ENCODE data around the gene ARL8B.
"Not testable (repeated sequence)": the region's sequence is repeated elsewhere in the genome, so short reads cannot be mapped to it uniquely, and the experiment has no call there.

Gene ARL8B

DNA sequence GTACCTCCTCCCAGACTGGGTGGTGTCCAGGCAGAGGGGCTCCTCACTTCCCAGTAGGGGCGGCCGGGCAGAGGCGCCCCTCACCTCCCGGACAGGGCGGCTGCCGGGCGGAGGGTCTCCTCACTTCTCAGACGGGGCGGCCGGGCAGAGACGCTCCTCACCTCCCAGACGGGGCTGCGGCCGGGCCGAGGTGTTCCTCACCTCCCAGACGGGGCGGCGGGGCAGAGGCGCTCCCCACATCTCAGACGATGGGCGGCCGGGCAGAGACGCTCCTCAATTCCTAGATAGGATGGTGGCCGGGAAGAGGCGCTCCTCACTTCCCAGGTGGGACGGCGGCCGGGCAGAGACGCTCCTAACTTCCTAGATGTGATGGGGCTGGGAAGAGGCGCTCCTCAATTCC lies 8.4 kb upstream of the ARL8B start:
- DNase-seq: not testable (repeated sequence)

DNA sequence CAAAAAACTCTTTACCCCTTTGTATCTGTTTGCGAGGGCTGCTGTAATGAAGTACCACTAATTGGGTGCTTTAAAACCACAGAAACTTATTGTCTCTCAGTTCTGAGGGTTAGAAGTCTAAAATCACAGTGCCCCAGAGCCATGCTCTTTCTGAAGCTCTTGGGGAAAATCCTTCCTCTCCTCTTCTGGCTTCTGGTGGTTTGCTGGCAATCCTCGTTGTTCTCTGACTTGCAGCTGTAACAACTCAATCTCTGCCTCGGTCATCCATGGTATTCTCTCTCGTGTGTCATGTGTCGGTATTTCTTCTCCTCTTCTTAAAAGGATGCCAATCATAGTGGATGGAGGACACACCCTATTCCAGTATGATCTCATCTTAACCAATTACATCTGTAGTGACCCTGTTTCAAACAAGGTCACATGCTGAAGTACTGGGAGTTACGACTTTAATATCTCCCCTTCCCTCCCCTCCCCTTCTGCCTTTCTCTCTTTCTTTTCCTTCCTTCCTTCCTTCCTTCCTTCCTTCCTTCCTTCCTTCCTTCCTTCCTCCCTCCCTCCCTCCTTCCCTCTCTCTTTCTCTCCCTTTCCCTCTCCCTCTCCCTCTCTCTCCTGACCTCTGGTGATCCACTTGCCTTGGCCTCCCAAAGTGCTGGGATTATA lies 6.5 kb upstream of the ARL8B start:
- no peak for DNase-seq

DNA sequence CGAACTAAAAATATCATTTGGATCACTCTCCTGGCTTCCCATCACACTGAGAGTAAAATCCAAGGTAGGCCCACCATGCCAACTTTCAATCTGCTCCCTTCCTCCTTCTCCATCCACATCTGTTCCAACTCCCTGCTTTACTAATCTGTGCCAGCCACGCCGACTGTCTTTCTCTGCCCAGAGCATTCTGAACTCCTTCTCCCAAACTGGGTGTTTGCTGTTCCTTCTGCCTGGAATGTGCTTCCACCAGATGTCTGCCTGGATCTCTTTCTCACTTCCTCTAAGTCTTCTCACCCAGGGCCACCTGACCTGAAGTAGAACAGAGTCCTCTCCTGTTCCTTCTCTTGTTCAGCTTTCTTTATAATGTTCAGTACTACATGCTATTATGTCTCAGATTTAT lies 5.6 kb upstream of the ARL8B start:
- no peak for DNase-seq

GRCh38 chr3:5120446-5120845 lies 1.6 kb upstream of the ARL8B start:
- DNase-seq: no peak

DNA sequence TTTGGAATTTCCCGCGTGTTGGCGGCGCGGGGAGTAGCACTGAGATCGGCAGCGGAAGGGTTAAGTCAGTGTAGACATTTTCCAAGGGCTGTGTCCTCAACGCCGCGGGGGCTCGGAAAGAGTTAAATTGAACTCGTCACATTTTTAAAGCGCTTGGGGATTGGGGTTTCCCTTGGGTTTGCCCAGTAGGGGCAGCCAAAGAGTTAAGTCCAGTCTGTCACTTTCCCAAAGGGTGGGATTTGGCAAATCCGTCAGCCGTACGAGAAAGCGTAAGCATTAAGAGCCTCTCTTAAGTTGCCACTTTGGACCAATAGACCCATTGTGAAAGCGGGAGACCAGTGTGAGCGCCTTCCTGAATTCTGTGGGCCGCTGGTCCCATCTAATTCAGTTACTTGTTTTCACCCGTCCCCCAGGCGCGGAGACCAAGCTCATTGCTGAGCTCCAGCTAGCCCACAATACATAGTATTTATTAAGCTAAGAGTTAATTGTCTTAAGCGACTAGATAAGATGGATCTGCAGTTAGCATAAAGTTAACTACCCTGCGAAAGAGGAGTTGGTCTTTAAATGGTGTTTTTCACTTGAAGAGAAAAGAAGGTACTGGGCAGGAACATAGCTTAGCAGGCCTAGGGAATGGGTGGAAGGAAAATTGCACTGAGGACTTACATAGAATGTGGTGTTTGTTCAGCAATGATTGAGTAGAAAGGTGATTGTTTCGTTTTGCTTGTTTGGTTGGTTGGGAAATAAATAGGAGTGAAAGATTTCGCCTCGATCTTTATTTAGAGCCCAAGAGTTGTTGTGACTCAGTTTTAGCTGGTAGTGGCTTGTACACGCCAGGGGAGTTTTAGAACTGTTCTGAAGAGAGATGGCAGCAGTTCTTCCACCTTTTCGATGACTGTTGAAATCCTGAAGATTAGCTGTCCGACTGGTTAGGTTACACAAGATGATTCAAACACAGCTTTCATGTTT lies 932 bp downstream of the ARL8B start:
- DNase-seq: peak; percentile 78

DNA sequence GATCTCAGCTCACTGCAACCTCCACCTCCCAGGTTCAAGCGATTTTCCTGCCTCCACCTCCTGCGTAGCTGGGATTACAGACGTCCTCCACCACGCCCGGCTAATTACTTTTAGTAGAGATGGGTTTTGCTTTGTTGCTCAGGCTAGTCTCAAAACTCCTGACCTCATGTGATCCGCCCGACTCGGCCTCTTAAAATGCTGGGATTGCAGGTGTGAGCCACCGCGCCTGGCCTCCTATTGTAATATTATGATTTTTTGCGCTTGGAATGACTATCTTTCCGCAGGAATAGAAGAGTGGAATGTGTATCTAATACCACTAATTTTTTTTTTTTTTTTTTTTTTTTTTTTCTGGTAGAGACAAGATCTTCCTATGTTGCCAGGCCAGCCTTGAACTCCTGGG lies 1.8 kb downstream of the ARL8B start:
- no peak for DNase-seq

GRCh38 chr3:5126586-5126985 lies 4.5 kb downstream of the ARL8B start:
- DNase-seq: no peak

GRCh38 chr3:5128849-5129248 lies 6.8 kb downstream of the ARL8B start:
- no peak for DNase-seq

- no peak for DNase-seq
Measured at GRCh38 chr3:5133239-5134018, 11.3 kb downstream of the ARL8B start.

- DNase-seq: no peak
Measured at GRCh38 chr3:5134019-5134391, 11.9 kb downstream of the ARL8B start.

GRCh38 chr3:5134499-5134898 lies 12.4 kb downstream of the ARL8B start:
- no peak for DNase-seq

DNA sequence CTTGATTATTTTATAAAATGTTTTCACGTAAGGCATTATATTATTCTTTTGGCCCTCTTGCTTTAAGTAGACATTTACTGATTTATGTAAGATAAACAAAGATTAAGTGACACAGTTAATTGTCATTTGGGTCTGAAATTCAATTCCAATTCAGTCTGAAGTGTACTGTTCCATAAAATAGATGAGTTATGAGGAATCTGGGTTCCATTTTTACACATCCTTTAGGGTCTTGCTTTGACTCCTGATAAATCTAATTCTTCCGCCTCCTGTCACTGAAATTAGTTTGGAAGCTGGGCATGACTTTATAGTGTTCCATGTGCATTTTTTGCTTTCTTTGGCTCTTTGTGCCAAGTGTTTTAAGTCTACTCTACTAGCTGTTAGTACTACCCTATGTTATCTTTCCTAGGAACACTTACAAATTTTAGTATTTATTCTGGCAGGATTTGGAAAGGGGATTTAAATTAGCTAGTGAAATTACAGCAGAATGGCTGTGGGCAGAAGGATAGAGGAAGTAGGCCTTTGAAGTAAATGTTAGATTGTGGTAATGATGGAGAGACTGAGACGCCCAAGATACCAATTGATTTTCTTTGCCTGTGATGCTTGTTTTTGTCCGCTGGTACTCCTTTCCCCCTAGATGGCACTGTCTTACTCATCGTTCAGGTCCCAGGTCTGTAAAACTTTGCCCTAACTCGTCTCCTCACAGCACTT lies 14.3 kb downstream of the ARL8B start:
- no peak for DNase-seq

DNA sequence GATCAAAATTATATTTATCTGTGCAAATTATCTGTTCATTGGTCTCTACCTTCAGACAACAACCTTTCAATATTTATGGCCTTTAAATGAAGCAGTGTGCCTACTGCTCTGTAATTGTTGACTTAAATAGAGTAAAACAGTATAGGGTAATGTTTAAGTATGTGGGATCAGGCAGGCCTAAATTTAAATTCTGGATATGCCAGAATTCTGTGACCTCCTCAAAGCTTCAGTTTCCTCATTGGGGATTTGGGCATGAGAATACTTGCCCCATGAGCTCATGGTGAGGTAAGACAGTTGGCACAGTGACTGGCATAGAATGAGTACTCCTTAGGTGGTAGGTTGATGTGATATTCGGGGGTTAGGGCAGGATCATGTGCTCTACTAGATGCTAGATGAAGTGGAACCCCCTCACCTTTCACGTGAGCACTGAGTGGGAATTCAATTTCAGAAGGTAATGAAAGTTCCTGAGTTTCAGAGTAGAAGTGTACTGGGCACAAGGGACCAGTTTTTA lies 14.9 kb downstream of the ARL8B start:
- no peak for DNase-seq

- no peak for DNase-seq
Measured at GRCh38 chr3:5138214-5138981, 16.3 kb downstream of the ARL8B start.

DNA sequence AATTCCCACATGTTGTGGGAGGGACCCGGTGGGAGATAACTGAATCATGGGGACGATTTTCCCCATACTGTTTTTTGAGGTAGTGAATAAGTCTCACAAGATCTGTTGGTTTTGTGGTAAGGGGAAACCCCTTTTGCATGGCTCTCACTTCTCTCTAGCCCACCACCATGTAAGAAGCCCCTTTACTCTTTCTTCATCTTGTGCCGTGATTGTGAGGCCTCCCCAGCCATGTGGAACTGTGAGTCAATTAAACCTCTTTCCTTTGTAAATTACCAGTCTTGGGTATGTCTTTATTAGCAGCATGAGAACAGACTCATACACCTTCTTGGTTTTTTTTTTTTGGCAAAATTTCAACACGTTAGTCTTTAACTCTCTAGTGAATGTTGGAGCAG lies 18.1 kb downstream of the ARL8B start:
- DNase-seq: no peak

DNA sequence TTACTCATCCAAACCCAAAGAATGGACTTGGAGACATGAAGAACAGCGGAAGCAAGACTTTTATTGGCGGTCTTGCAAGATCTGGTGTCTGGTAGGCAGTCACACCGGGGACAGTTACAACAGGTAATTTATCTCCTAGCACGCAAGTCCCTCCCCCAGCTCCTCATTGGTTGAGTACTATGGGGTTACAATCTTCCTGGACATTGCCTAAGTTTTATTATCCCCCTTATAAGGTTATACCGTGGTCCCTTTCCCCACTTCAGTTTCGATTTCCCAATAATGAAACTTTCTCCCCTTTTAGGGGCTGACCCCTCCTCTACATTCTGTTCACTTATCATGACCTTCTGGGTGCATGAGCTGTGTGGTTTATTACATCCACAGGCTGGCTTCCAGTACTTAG lies 18.7 kb downstream of the ARL8B start:
- no peak for DNase-seq

DNA sequence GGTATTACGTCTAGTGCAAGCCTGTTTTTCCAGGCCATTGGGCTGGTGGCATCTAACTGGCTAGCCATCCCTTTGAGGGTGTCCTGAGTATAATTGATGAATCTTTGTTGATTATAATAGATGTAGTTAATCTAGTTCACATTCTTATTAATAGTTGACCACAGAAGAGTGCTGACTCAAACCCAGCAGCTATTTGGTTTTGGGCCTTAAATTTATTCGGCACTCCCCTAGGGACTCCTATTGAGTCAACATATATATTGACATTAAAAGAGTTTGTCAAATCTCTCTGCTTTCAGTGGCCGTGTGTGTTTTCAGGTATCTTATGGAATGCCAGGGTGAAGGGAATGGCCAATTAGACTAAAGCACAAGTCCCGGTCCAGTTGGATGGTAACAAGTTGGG lies 19.7 kb downstream of the ARL8B start:
- DNase-seq: no peak

DNA sequence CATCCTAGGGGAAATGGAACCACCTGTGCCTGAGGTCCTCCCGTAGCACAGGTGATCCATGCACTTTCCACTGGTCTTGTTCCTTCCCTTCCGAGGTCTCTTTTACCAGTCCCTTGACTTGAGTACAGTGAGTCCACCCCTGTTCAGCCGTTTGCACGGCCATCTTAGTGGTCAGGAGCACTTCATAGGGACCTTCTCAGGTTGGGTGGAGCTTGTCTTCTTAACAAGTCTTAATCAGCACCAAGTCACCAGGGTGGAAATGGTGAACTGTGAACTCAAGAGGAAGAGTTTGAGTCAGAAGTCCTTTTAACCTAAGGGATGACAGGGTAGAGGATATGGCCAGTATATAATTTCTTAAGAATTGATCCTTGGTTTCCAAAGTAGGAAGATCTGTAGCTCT lies 21.4 kb downstream of the ARL8B start:
- no peak for DNase-seq

DNA sequence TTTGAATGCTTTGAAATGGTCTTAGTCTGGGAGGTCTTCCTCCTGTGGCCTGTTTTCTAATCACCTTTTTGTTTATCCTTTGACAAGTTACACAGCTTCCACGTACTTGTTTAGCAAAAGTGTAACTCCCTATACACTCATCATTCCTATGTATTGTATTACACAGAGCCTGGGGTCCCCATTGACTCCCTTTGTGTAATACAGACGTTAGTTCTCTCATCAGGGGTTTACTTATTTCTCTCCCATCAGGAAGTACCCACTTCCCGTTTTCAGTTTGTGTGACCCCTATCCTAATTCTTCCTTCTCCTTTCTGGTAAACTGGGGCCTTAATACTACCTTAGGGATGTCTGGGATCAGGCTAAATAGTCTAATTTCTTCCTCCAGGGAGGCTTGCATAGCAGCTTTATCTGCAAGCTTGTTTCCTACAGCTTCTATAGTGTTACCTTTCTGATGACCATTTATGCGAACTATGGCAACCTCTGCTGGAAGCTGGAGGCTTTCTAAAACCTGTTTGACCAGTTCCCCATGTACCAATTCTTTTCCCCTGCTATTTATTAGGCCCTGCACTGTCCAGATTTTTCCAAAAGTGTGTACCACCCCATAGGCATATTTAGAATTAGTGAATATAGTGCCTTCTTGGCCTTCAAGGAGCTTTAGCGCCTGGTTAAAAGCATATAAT lies 22.4 kb downstream of the ARL8B start:
- DNase-seq: no peak

- no peak for DNase-seq
Measured at GRCh38 chr3:5145120-5145519, 23.0 kb downstream of the ARL8B start.

- not testable (repeated sequence) for DNase-seq
Measured at GRCh38 chr3:5147152-5147551, 25.1 kb downstream of the ARL8B start.

Data from eye (tissue), 1 donor.